Effector CD8-positive, alpha-beta T cell (primary cell): ENCODE measurements around the gene C1orf35.
"Not testable (repeated sequence)": the region's sequence is repeated elsewhere in the genome, so short reads cannot be mapped to it uniquely, and the experiment has no call there.

Experiments
- DNase-seq: peaks from one replicate; lab custom pipeline; 2025; lab: John Stamatoyannopoulos, UW

Gene C1orf35

GRCh38 chr1:228142155-228142691, 39.1 kb upstream of the C1orf35 start:
- DNase-seq, result no peak

GRCh38 chr1:228141226-228142044, 38.3 kb upstream of the C1orf35 start:
- no peak for DNase-seq

- no peak for DNase-seq
These were observed 37.6 kb upstream of the C1orf35 start for GRCh38 chr1:228140724-228141225.

GRCh38 chr1:228139931-228140723, 37.0 kb upstream of the C1orf35 start, which contains the start of gene GUK1:
TSS of gene GUK1 (plus strand) at chr1:228140279. CDS start at chr1:228140303, 24 bp downstream.
- DNase-seq, result peak; percentile 100

GRCh38 chr1:228139406-228139930, 36.3 kb upstream of the C1orf35 start:
- no peak for DNase-seq

- no peak for DNase-seq
These were observed 33.8 kb upstream of the C1orf35 start for GRCh38 chr1:228136901-228137300.

- no peak for DNase-seq
These were observed 31.5 kb upstream of the C1orf35 start for GRCh38 chr1:228134591-228134990.

- DNase-seq, result no peak
These were observed 28.6 kb upstream of the C1orf35 start for GRCh38 chr1:228131766-228132165.

- no peak for DNase-seq
These were observed 22.1 kb upstream of the C1orf35 start for GRCh38 chr1:228125185-228125584.

- DNase-seq, result no peak
These were observed 20.4 kb upstream of the C1orf35 start for GRCh38 chr1:228123505-228123904.

- DNase-seq, result no peak
These were observed 19.9 kb upstream of the C1orf35 start for GRCh38 chr1:228122921-228123441.

GRCh38 chr1:228120857-228121489, 17.8 kb upstream of the C1orf35 start:
- DNase-seq, result no peak

GRCh38 chr1:228120351-228120750, 17.2 kb upstream of the C1orf35 start:
- no peak for DNase-seq

GRCh38 chr1:228118040-228118439, 14.9 kb upstream of the C1orf35 start:
- no peak for DNase-seq

- no peak for DNase-seq
These were observed 14.2 kb upstream of the C1orf35 start for GRCh38 chr1:228117335-228117734.

GRCh38 chr1:228114827-228115226, 11.7 kb upstream of the C1orf35 start:
- DNase-seq, result no peak

- DNase-seq, result no peak
These were observed 9.5 kb upstream of the C1orf35 start for GRCh38 chr1:228112617-228113016.

GRCh38 chr1:228112167-228112566, 9.0 kb upstream of the C1orf35 start:
- no peak for DNase-seq

GRCh38 chr1:228111315-228111714, 8.2 kb upstream of the C1orf35 start:
- not testable (repeated sequence) for DNase-seq

GRCh38 chr1:228110556-228110955, 7.4 kb upstream of the C1orf35 start:
- DNase-seq, result no peak

GRCh38 chr1:228109962-228110488, 6.9 kb upstream of the C1orf35 start:
- no peak for DNase-seq
